Fibroblast of mammary gland (primary cell): ENCODE results near the gene KLK6.
A peak's percentile ranks its signal among the peaks of the same experiment; 100 is the strongest.

ENCODE experiments used
- DNase-seq: peaks from one replicate; pipeline ENCODE4 v3.0.0-alpha.2; 2010; ENCODE audit warnings: low read depth
- H3K4me3 ChIP-seq: 2 replicates; pipeline ENCODE4 v1.5.1; 2011; ENCODE audit warnings: low read depth, mild to moderate bottlenecking, low read length, moderate library complexity; ENCODE audit not compliant: control insufficient read depth
- TF ChIP-seq, protein P1 (sequence below): conservative IDR thresholded peaks from 2 replicates; pipeline ENCODE4 v1.5.1; 2011; ENCODE audit warnings: low read depth, low read length, inconsistent platforms; ENCODE audit not compliant: control insufficient read depth, insufficient read depth

Gene KLK6

GRCh38 chr19:50959731-50960500 lies 9.5 kb downstream of the KLK6 start:
- H3K4me3 ChIP-seq, result no peak overlapping the region
- DNase-seq, result peak; percentile 13
- TF ChIP-seq, protein P1, sequence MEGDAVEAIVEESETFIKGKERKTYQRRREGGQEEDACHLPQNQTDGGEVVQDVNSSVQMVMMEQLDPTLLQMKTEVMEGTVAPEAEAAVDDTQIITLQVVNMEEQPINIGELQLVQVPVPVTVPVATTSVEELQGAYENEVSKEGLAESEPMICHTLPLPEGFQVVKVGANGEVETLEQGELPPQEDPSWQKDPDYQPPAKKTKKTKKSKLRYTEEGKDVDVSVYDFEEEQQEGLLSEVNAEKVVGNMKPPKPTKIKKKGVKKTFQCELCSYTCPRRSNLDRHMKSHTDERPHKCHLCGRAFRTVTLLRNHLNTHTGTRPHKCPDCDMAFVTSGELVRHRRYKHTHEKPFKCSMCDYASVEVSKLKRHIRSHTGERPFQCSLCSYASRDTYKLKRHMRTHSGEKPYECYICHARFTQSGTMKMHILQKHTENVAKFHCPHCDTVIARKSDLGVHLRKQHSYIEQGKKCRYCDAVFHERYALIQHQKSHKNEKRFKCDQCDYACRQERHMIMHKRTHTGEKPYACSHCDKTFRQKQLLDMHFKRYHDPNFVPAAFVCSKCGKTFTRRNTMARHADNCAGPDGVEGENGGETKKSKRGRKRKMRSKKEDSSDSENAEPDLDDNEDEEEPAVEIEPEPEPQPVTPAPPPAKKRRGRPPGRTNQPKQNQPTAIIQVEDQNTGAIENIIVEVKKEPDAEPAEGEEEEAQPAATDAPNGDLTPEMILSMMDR, result no peak

GRCh38 chr19:50957587-50957986 lies 11.8 kb downstream of the KLK6 start:
- H3K4me3 ChIP-seq, result no peak overlapping the region
- DNase-seq, result no peak
- TF ChIP-seq, protein P1, result no peak

GRCh38 chr19:50952910-50953309 lies 16.5 kb downstream of the KLK6 start, which contains the start of gene KLK5:
KLK5 (minus strand) TSS chr19:50953038; CDS start chr19:50952657, 381 bp downstream.
- TF ChIP-seq, protein P1, result no peak
- DNase-seq, result no peak
- H3K4me3 ChIP-seq, result no peak within 1 kb of the TSS

DNA sequence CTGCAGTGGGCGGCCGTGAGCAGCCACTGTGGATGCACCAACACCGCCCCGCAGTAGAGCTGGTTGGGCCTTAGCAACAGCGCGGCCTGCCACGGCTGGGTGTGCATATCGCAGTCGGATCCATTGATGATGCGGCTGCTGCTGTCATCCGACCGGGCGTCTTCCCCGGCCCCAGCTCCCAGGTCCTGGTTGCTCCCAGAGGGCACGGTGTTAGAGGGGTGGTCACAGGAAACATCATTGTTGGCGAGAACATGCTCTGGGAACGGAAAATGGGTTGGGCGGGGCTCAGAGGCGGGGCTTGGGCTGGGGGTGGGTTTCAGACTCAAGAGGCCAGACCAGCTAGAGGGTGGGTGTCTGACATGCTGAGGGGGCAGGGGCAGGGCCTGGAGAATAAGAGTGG lies 19.5 kb downstream of the KLK6 start:
- TF ChIP-seq, protein P1, result no peak
- DNase-seq, result no peak
- no peak overlapping the region for H3K4me3 ChIP-seq

DNA sequence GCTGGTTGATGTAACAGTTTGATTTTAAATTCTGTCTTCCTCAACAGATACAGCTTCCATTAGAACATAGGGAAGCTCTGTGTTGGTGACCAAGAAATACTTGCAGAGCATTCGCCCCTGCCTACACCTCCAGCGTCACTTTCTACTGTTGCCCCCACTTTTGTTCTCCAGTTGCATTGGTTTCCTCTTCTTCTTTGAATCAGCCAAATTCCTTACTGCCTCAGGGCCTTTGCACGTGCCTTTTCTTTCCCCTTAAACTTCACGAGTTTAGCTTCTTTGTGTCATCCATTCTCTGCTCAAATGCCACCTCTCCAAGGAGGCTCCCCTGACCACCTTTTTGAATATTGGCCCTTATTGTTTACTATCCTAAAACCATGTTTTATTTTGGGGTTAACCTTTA lies 22.3 kb downstream of the KLK6 start:
- TF ChIP-seq, protein P1, result no peak
- no peak overlapping the region for H3K4me3 ChIP-seq
- DNase-seq, result no peak

GRCh38 chr19:50944795-50945194 lies 24.6 kb downstream of the KLK6 start:
- no peak for DNase-seq
- TF ChIP-seq, protein P1, result no peak
- H3K4me3 ChIP-seq, result no peak overlapping the region
